Measurements from ENCODE around the gene C1QTNF5. TPM values are rescaled to one million over a fixed set of nuclear protein-coding genes. Genes with fewer than 3 reads are reported as not detected.

C1QTNF5 gene
- polyA plus RNA-seq, 4 donors: 20.5 to 34.3 (median 25.3) TPM

DNA sequence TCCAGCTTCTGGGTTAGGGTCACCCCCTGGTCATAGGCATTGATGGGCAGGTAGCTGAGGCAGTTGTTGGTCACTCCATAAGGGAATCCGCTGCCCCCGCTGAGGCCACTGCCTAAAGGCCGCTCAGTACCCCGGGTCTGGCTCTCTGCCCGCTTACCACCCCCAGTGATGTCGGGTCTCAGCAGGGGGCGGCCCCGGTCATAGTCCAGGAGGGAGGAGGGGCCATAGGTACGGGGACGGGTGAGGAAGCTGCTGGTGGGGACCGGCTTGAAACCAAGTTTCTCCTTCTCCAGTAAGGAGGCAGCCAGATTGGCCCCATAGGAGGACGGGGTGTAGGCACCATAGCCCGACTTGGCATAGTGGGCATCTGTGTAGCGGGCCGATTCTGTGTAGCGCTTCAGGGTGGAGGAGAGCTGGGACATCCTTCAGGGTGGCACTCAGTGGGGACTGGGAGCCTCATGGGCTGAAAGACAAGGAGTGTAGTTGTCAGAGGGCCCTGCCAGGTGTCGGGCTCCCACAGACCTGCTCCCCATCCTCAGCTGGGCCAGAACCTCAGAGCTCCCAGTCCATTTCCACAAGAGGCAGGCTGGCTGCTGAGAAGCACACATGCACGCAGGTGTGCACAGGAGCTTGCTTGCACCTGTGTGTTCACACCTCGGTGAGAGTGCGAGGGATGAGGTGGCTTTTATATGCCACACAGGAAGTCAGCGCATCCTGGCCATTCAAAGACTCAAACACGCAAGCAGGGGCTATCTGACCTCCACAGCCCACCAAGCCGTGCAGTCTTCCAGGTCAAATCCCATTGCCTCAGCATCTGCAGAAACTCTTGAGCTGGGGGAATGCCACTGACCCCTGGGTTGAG is 32.6 kb upstream of the C1QTNF5 start:
- no peak for DNase-seq (ENCODE audit: low read depth in 4 of 4, low spot score in 3 of 4)

DNA sequence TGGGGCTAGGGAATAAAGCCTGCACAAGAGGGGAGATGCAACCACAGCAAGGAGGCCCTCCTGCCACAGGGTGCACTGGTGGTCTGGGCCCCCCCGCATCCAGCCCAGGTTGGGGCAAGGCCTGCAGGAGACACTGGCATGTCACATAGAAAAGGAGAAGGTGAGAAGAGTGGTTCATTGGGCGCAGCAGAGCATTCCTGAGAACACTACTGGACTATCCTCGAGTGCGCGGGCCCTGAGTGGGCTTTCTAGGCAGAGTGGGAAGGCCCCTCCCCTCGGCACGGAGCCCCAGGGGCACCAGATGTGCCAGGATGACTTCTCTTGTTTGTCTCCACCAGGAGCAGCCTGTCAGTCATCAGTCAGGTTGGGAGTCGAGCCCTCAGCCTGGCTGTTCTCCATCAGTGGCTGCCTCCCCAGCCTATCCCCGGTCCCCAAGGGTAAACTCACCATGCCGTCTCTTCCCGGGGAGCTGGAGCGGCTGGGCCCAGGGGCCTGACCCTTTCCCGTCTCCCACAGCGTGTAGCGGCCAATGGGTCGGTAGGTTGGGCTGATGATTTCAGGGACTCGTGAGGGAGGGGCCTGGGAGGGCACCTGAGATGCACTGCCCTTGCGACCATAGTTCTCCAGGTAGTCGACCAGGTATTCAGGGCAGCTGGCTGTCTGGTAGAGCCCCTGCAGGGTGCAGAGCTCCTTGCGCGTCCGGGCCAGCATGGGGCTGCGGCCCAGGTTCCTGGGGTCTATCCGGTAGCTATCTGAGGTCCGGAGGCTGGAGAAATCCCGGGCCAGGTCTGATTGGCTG is 31.8 kb upstream of the C1QTNF5 start:
- no peak for DNase-seq (ENCODE audit: low read depth in 4 of 4, low spot score in 3 of 4)

GRCh38 chr11:119371778-119372182 is 31.1 kb upstream of the C1QTNF5 start:
- no peak for DNase-seq (ENCODE audit: low read depth in 4 of 4, low spot score in 3 of 4)

DNA sequence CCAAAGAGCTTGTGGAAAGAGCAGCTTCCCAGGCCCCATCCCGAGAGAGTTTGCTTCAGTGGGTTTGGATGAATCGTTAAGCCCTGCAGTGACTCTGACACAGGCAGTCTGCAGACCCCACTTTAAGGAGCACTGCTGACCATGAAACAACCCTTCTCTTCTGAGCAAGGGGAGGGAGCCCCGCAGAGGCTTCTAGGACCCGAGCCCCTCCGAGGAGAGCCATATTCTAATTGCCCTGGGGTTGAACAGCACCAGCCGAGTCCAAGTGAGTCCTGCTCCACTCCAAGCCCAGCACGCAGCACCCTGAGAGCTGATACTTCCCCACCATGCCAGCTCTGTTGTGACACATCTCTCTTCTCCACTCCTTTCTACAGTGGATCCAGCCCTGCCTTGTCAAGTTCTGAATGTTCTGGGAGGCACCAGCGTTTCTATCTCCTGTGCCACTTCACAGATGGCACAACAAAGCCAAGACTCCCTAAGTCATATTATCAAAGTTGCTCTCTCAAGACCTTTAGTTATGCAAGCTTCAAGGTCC is 30.5 kb upstream of the C1QTNF5 start:
- DNase-seq (ENCODE audit: low read depth in 4 of 4, low spot score in 3 of 4): no peak

- DNase-seq (ENCODE audit: low read depth in 4 of 4, low spot score in 3 of 4): no peak
Observed at GRCh38 chr11:119370486-119371046, 29.9 kb upstream of the C1QTNF5 start.

GRCh38 chr11:119369132-119369925 is 28.6 kb upstream of the C1QTNF5 start:
- no peak for DNase-seq (ENCODE audit: low read depth in 4 of 4, low spot score in 3 of 4)

GRCh38 chr11:119368121-119369034 is 27.7 kb upstream of the C1QTNF5 start:
- DNase-seq (ENCODE audit: low read depth in 4 of 4, low spot score in 3 of 4): no peak

- peak in 1 of 4 donors; percentile 62 for DNase-seq (ENCODE audit: low read depth in 4 of 4, low spot score in 3 of 4)
Observed at GRCh38 chr11:119367661-119368120, 27.0 kb upstream of the C1QTNF5 start.

DNA sequence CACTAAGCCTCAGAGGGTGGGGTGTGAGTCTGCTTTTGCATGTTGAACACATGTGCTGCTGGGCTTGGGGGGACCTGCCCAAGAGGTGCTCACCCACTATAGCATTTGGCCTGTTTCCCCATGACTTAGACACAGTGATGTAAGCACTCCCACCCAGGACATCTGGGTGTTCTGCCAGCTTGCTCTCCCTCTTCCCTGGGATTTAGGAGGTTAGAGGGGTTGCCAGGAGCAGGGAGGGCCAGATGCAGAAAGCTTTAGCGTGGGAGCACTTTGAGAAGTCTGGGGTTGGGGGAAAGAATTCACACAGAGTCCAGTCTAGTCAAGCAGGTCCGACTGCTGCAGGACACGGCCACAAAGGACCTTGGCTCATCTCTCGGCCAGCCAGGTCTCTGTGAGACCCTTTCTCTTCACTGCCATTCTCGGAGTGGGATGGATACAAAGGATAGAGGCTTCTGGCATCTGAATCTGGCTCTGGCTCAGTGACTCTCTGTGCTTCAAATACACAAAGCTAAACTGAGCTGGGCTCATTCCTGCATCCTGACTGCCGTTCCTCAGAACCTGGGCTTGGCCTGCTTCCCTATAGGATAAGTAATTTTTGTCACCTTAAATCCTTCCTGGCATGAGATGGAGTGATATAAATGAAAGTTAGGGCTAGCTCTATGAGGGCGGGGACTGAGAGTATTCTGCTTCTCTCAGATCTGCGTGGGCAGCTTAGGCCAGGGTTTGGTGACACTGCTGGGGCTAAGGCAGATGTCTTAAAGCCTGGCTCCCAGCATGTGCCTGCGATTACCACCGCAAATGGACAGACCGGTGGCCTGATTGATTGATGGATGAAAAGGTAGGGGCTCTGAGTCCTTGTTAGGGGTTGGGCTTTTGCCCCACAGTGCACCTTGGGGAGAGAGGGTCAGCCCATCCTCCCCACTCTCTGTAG is 26.3 kb upstream of the C1QTNF5 start:
- DNase-seq (ENCODE audit: low read depth in 4 of 4, low spot score in 3 of 4): no peak

GRCh38 chr11:119365071-119365591 is 24.4 kb upstream of the C1QTNF5 start:
- no peak for DNase-seq (ENCODE audit: low read depth in 4 of 4, low spot score in 3 of 4)

DNA sequence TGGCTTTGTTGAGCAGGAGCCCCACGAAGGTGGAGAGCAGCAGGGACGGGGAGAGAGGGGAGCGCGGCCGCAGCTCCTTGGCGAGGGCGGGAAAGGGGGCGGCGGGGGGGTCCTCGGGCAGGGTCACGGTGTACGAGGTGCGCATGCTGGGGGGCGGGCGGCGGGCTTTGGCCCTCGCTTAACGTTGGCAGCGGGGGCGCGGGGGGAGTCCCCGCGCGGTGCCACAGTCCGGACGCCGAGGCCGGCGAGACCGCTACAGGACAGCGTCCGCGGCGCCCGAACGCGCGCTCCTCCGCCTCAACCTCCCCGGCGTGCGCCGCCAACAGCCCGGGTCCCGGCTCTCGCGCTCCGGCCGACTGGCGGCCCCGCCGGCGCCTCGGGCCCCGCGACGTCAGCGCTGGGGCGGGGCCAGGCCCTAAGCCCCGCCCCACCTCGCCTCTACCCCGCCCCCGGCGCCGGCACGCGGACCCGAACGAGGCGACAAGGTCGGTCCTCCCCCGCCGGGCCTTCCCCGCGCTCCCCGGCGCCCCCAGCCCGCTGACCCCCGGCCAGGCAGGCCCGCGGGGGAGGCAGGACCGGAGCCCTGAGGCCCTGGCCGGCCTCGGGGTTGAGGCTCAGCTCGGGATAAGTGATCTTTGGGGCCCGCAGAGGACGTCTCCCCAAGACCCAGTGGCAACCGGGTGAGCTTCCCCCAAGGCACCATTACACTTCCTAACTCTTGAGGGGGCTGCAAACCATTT is 23.3 kb upstream of the C1QTNF5 start:
- DNase-seq (ENCODE audit: low read depth in 4 of 4, low spot score in 3 of 4): no peak

- no peak for DNase-seq (ENCODE audit: low read depth in 4 of 4, low spot score in 3 of 4)
Observed at GRCh38 chr11:119363081-119363850, 22.6 kb upstream of the C1QTNF5 start.

DNA sequence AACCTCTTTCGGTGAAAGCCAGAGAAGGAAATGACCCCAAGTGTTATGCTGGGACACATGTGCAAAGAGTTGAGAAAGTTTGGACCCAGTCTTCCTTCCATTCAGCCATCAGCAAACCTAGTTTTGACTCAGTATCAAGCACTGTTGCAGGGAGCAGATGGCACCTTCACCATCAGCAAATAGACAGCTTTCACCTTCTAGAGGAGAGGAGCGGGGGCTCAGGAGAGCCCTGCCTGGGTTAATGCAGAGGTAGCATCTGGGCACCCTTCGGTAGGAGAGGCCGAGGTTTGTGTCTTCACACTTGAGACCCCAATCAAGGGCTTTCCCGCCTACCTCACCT is 22.0 kb upstream of the C1QTNF5 start:
- DNase-seq (ENCODE audit: low read depth in 4 of 4, low spot score in 3 of 4): no peak

DNA sequence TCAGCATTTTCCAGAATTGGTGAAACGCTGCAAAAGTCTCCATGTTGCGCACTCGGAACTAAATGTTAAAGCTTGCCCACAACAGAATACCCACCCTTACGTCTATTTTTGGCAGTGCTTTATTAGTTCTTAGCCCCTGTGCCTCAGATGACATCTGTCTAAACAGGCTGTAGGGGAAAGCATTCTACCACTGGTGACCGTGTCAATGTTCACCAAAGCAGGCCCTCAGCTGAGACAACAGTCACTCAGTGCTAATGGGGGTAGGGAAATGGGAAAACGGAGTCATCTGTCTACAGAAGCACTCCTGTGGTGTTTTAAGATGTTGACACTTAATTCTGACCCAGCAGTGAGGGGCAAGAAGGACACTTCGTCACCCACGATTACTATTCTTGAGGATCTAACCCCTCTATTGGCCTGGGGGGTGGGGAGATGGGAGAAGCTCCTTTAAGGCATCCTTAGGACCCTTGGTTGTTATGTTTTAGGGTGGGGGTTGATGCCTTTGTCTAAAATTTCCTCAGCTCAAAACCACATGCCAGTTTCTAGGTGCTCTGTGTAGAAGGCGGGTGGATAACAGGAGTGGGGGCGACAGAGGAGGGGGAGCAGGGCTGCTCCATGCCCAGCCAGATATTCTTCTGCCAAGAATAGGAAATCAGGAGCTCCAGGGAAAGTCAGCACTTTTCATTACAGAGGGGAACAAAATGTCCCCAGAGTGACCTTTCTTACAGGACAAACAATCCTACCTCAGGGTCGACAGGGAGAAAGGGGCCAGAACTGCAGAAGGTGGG is 21.4 kb upstream of the C1QTNF5 start:
- no peak for DNase-seq (ENCODE audit: low read depth in 4 of 4, low spot score in 3 of 4)

GRCh38 chr11:119361056-119361787 is 20.5 kb upstream of the C1QTNF5 start:
- peak in 1 of 4 donors; percentile 73 for DNase-seq (ENCODE audit: low read depth in 4 of 4, low spot score in 3 of 4)
